HepG2 (cell line): Measurements from ENCODE around the gene OSBPL2. TPM values are rescaled to one million over a fixed set of nuclear protein-coding genes. Genes with fewer than 3 reads are reported as not detected.
A peak's percentile ranks its signal among the peaks of the same experiment; 100 is the strongest.

ENCODE experiments used
- ARHGAP35 ChIP-seq: sonication (generic); formaldehyde crosslinking; IDR thresholded peaks from 2 replicates; pipeline ENCODE4 v1.9.0; 2022; ENCODE audit warnings: mild to moderate bottlenecking, inconsistent platforms, moderate library complexity, missing genetic modification reagents, borderline replicate concordance
- EHMT2 ChIP-seq: fragments of 200-600 bp; sonication (generic); IDR thresholded peaks from 2 replicates; pipeline ENCODE4 v1.7.0; 2017; ENCODE audit warnings: antibody characterized with exemption, low read depth, low read length, borderline replicate concordance
- MBD4 ChIP-seq: IDR thresholded peaks from 2 replicates; pipeline ENCODE4 v1.6.1; 2012; ENCODE audit warnings: low read length, inconsistent platforms, borderline replicate concordance
- MNT ChIP-seq: fragments of 450-650 bp; IDR thresholded peaks from 2 replicates; pipeline ENCODE4 v1.6.1; 2016
- MTERF4 ChIP-seq: sonication (generic); formaldehyde crosslinking; IDR thresholded peaks from 2 replicates; pipeline ENCODE4 v1.8.0; 2023; ENCODE audit warnings: mild to moderate bottlenecking, missing genetic modification reagents
- RBM39 ChIP-seq: fragments of 200-400 bp; formaldehyde crosslinking; IDR thresholded peaks from one replicate; pipeline ENCODE4 v1.6.1; 2018; ENCODE audit warnings: antibody characterized with exemption, mild to moderate bottlenecking, low read depth, low read length; ENCODE audit not compliant: poor library complexity, severe bottlenecking
- RFX3 ChIP-seq: IDR thresholded peaks from 2 replicates; pipeline ENCODE4 v1.6.1; 2016; ENCODE audit warnings: missing biosample characterization, missing genetic modification reagents
- SAP130 ChIP-seq: IDR thresholded peaks from 2 replicates; pipeline ENCODE4 v1.6.1; 2016; ENCODE audit warnings: low read depth
- SNAPC2 ChIP-seq: sonication (generic); formaldehyde crosslinking; IDR thresholded peaks from 2 replicates; pipeline ENCODE4 v1.8.1; 2022; ENCODE audit warnings: mild to moderate bottlenecking, missing genetic modification reagents
- THAP9 ChIP-seq: sonication (generic); formaldehyde crosslinking; IDR thresholded peaks from 2 replicates; pipeline ENCODE4; 2020; ENCODE audit warnings: missing genetic modification reagents, mild to moderate bottlenecking, borderline replicate concordance
- ZNF138 ChIP-seq: sonication (generic); formaldehyde crosslinking; IDR thresholded peaks from 2 replicates; pipeline ENCODE4 v1.5.0; 2020; ENCODE audit warnings: mild to moderate bottlenecking, low read depth, missing genetic modification reagents
- ZNF407 ChIP-seq: sonication (generic); formaldehyde crosslinking; IDR thresholded peaks from one replicate; pipeline ENCODE4 v1.5.1; 2020; ENCODE audit warnings: mild to moderate bottlenecking, missing genetic modification reagents; ENCODE audit errors: not compliant biosample characterization
- ZNF749 ChIP-seq: sonication (generic); formaldehyde crosslinking; IDR thresholded peaks from 2 replicates; pipeline ENCODE4 v1.8.0; 2022; ENCODE audit warnings: mild to moderate bottlenecking, missing genetic modification reagents, moderate library complexity, borderline replicate concordance
- ZNF768 ChIP-seq: sonication (generic); formaldehyde crosslinking; IDR thresholded peaks from 2 replicates; pipeline ENCODE4 v1.4.0; 2020; ENCODE audit warnings: missing genetic modification reagents
- polyA plus RNA-seq, 8 experiments: library from polyadenylated mRNA; depleted of rRNA in 3 of 8; stranded (reverse) in 7 of 8; unstranded in 1 of 8; fragments of >200 nt; fragmentation: Illumina TruSeq in 4 of 8; extraction: Trizol in 4 of 8; gene quantifications; 2 replicates each; pipeline versions ENCODE4 v1.2.1 to v1.2.3, GENCODE V29; 2011 to 2016; ENCODE audit warnings: low read depth in 4 of 8, missing spikeins in 1 of 8, mixed read lengths in 1 of 8; ENCODE audit not compliant: insufficient read depth in 1 of 8
- total RNA-seq, 5 experiments: library from RNA; depleted of rRNA; stranded (reverse); fragments of >200 nt; fragmentation: Illumina TruSeq; extraction: Trizol; gene quantifications; 2 replicates each; pipeline ENCODE4 v1.2.3, GENCODE V29; 2016; ENCODE audit warnings: low read depth in 1 of 5

The OSBPL2 gene
- total and polyA plus RNA-seq, 2 of the 13 experiments (the other 11 are each of a cell fraction or from before 2014, with no cell fraction given): 18.5 to 37.4 TPM

GRCh38 chr20:62303340-62304226 lies 65.3 kb downstream of the OSBPL2 start (continued):
- TF ChIP-seq THAP9 (peak; percentile 74), EHMT2 (no peak), ZNF768 (CRISPR knock-in tag) (peak; percentile 10; the same call in 1 of the 2 replicates), MTERF4 (CRISPR knock-in tag) (peak; percentile 43; the same call in 1 of the 2 replicates), ZNF749 (CRISPR knock-in tag) (no peak), ZNF407 (no peak), SNAPC2 (CRISPR knock-in tag) (peak; percentile 42; the same call in 1 of the 2 replicates), MBD4 (no peak), RBM39 (peak; percentile 75), ARHGAP35 (CRISPR knock-in tag) (peak; percentile 78), MNT (no peak; the same call in 1 of the 2 replicates), SAP130 (CRISPR knock-in tag) (peak; percentile 91), ZNF138 (CRISPR knock-in tag) (peak; percentile 77), RFX3 (CRISPR knock-in tag) (peak; percentile 12; the same call in 1 of the 2 replicates)
